Glutamatergic neuron (in vitro differentiated cells): Measurements from ENCODE around the gene C2orf80. TPM values are rescaled to one million over a fixed set of nuclear protein-coding genes. Genes with fewer than 3 reads are reported as not detected.
A peak's percentile ranks its signal among the peaks of the same experiment; 100 is the strongest.

Experiments
- DNase-seq: peaks from one replicate; pipeline ENCODE4 v3.0.0; 2022
- H3K27ac Mint-ChIP-seq: one replicate; pipeline ENCODE4 v1.8.0; 2020; ENCODE audit warnings: mild to moderate bottlenecking, mixed read lengths, inconsistent platforms; ENCODE audit not compliant: unreplicated experiment
- H3K27me3 Mint-ChIP-seq: one replicate; pipeline ENCODE4 v1.8.0; 2020; ENCODE audit warnings: mild to moderate bottlenecking, moderate library complexity, mixed read lengths, inconsistent platforms; ENCODE audit not compliant: unreplicated experiment
- H3K36me3 Mint-ChIP-seq: one replicate; pipeline ENCODE4 v1.8.0; 2020; ENCODE audit warnings: mild to moderate bottlenecking, mixed read lengths, inconsistent platforms; ENCODE audit not compliant: unreplicated experiment
- H3K4me1 Mint-ChIP-seq: one replicate; pipeline ENCODE4 v1.8.0; 2020; ENCODE audit warnings: mild to moderate bottlenecking, low read depth, mixed read lengths, inconsistent platforms; ENCODE audit not compliant: unreplicated experiment
- H3K4me3 Mint-ChIP-seq: one replicate; pipeline ENCODE4 v1.8.0; 2020; ENCODE audit warnings: mild to moderate bottlenecking, mixed read lengths, inconsistent platforms; ENCODE audit not compliant: unreplicated experiment
- H3K9me3 Mint-ChIP-seq: one replicate; pipeline ENCODE4 v1.8.0; 2020; ENCODE audit warnings: mild to moderate bottlenecking, moderate library complexity, mixed read lengths, inconsistent platforms; ENCODE audit not compliant: unreplicated experiment
- total RNA-seq: library from RNA; stranded (reverse); fragmentation: NEBNext Ultra II Directional; extraction: Animal tissue kit (Norgen Biotek cat#: 25700); gene quantifications from one replicate; pipeline ENCODE4 v1.2.1, GENCODE V29; 2021; ENCODE audit not compliant: unreplicated experiment
- TF ChIP-seq, protein P1 (sequence below): fragments of 200-600 bp; sonication (generic); IDR thresholded peaks from one replicate; pipeline ENCODE4 v1.5.0; 2021; ENCODE audit not compliant: partially characterized antibody, unreplicated experiment

The C2orf80 gene
- total RNA-seq, 1 donor from 2014 or later = not detected

GRCh38 chr2:208179028-208179609 lies 10.7 kb downstream of the C2orf80 start:
- Mint-ChIP-seq H3K27me3 (no peaks in the 10 kb centered on the region), H3K36me3 (no peaks in the 10 kb centered on the region), H3K4me1 (peaks cover 1% of the 10 kb centered on the region), H3K9me3 (peaks cover 1% of the 10 kb centered on the region), H3K27ac (no peak overlapping the region), H3K4me3 (no peak overlapping the region)
- TF ChIP-seq, protein P1, sequence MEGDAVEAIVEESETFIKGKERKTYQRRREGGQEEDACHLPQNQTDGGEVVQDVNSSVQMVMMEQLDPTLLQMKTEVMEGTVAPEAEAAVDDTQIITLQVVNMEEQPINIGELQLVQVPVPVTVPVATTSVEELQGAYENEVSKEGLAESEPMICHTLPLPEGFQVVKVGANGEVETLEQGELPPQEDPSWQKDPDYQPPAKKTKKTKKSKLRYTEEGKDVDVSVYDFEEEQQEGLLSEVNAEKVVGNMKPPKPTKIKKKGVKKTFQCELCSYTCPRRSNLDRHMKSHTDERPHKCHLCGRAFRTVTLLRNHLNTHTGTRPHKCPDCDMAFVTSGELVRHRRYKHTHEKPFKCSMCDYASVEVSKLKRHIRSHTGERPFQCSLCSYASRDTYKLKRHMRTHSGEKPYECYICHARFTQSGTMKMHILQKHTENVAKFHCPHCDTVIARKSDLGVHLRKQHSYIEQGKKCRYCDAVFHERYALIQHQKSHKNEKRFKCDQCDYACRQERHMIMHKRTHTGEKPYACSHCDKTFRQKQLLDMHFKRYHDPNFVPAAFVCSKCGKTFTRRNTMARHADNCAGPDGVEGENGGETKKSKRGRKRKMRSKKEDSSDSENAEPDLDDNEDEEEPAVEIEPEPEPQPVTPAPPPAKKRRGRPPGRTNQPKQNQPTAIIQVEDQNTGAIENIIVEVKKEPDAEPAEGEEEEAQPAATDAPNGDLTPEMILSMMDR = no peak
- DNase-seq = no peak

DNA sequence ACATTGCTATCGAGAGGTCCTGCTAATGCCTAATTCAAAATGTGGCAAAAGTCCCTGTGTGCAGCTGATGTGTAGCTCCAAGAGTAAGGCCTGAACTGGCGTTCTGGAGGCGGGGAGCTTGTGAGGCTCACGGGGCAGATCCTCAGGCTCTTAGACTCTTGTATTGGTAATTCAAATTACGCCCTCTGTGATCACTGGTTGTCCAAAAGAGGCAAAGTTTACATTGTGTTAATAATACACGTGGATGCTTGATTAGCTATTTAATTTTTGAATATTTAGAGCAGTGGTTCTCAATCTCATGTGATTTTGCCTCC lies 14.0 kb downstream of the C2orf80 start:
- no peak overlapping the region for H3K4me3 Mint-ChIP-seq
- no peaks in the 10 kb centered on the region for H3K36me3 Mint-ChIP-seq
- H3K27ac Mint-ChIP-seq = no peak overlapping the region
- TF ChIP-seq, protein P1 = no peak
- peaks cover 1% of the 10 kb centered on the region for H3K4me1 Mint-ChIP-seq
- no peak for DNase-seq
- peaks cover 3% of the 10 kb centered on the region for H3K27me3 Mint-ChIP-seq
- peaks cover 5% of the 10 kb centered on the region for H3K9me3 Mint-ChIP-seq

- H3K9me3 Mint-ChIP-seq = peaks cover 5% of the 10 kb centered on the region
- TF ChIP-seq, protein P1 = peak; percentile 84
- H3K4me3 Mint-ChIP-seq = no peak overlapping the region
- H3K4me1 Mint-ChIP-seq = peaks cover 1% of the 10 kb centered on the region
- peak; percentile 75 for DNase-seq
- peaks cover 3% of the 10 kb centered on the region for H3K27me3 Mint-ChIP-seq
- no peak overlapping the region for H3K27ac Mint-ChIP-seq
- no peaks in the 10 kb centered on the region for H3K36me3 Mint-ChIP-seq
Observed at GRCh38 chr2:208175069-208175839, 14.6 kb downstream of the C2orf80 start.

DNA sequence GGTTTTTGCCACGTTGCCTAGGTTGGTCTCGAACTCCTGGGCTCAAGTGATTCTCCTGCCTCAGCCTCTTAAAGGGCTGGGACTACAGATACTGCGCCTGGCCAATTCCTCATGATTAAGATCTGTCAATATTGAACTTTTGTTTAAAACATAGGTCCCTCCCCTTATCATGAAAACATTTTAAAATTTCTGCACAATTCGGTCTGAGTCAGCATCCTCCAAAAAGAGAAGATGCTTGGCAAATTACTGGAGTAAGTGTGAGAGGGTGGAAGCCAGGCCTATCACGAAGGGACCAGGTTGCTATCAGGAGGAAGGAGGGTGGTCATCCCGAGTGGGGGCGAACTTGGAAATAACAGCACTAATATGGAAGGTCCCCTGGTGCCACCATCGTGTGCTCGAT lies 15.7 kb downstream of the C2orf80 start:
- Mint-ChIP-seq H3K27ac (no peak overlapping the region), H3K4me3 (no peak overlapping the region), H3K36me3 (no peaks in the 10 kb centered on the region), H3K9me3 (peaks cover 5% of the 10 kb centered on the region), H3K27me3 (peaks cover 3% of the 10 kb centered on the region), H3K4me1 (peaks cover 1% of the 10 kb centered on the region)
- TF ChIP-seq, protein P1 = no peak
- DNase-seq = no peak

- Mint-ChIP-seq H3K27me3 (peaks cover 3% of the 10 kb centered on the region), H3K36me3 (no peaks in the 10 kb centered on the region), H3K4me1 (peaks cover 1% of the 10 kb centered on the region), H3K4me3 (no peak overlapping the region), H3K9me3 (peaks cover 5% of the 10 kb centered on the region), H3K27ac (no peak overlapping the region)
- TF ChIP-seq, protein P1 = no peak
- DNase-seq = no peak
Observed at GRCh38 chr2:208172125-208172524, 17.7 kb downstream of the C2orf80 start.
